ENCODE data around the gene WFDC2.
"Not testable (repeated sequence)": the region's sequence is repeated elsewhere in the genome, so short reads cannot be mapped to it uniquely, and the experiment has no call there.

The WFDC2 gene

DNA sequence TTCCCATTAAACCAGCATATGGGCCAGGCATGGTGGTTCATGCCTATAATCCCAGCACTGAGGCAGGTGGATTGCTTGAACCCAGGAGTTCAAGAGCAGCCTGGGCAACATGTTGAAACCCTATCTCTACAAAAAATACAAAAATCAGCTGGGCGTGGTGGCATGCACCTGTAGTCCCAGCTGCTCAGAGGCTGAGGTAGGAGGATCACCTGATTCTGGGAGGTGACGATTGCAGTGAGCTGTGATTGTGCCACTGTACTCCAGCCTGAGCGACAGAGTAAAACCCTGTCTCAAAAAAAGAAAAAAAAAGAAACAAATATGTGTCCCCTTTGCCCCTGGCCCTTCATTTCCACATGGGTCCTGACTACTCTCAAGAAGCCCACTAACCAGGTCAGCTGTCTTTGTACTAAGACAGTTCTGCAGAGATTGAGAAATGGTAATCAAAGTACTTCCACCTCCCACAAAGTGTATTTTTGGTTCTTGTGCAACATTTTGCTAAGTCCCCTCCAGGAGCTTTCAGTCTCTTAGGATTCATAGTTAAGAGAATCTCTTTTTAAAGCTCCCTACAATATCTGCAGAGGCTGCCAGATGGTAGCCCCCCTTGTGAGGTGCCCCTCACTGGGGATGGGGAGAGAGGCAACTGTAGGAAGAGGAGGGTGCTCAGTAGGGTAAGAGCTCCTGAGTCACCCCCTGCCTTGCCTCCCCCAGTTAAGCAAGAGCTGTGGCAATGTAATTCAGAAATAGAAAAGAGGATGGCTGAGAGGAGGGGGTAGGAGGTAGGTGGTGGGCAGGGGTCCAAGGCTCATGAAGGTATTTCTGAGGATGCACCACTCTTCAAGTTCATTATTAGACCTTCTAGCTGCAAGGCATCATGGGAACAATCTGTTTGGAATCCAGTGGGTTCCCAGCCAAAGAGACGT, 16.5 kb upstream of the WFDC2 start:
- no peak for DNase-seq

DNA sequence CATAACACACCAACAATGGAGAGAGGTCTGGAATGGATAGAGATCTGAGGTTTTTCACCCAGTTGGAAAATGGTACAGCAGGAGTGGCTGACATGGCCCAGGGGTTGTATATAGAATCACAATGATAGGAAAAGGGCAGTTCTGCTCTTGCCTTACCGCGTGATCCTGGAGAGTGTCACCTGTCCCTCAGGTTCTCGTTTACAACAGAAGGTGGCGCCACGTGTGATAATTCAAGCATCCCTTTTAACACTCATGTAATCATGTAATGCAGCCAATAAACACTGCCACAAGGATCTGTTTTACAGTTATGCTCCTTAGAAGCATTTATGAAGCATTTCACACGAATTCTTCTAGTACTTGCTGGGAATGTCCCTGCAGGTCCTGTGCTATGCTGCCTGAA, 12.9 kb upstream of the WFDC2 start:
- DNase-seq, result no peak

DNA sequence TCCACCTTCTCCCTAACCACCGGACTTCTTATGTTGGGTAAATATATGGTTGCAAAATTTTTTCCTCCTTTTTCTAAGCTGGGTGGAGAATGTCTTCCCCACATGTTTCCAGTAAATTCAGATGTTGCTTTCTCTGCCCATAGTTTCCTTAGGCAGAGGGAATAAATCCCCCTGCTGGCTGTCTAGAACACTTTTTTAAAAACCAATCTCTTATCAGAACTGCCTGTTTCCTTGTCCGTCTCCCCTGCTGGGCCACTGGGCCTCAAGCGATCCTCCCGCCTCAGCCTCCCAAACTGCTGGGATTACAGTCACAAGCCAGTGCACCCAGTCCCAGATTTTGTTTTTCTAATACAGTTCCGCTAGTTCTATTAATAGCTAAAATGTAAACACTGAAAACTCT, 9.9 kb upstream of the WFDC2 start:
- no peak for DNase-seq

DNA sequence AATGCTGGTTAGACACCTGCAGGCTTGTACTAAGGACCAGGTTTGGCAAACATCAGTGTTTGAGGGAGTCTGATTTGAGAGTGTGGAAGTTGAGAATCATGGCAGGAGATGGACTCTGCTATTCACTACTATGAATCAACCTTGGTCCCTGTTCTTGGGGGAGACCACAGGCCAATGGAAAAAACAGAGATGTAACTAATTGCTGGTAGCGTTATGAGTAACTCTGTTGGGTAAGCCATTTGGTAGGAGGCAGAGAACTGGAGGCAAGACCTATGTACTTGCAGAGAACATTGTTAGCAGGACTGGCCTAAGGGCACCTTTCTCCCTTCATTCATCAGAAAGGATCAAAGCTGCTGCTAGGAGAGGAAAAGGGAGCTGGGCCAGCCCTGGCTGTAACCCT, 8.3 kb upstream of the WFDC2 start:
- DNase-seq, result no peak

DNA sequence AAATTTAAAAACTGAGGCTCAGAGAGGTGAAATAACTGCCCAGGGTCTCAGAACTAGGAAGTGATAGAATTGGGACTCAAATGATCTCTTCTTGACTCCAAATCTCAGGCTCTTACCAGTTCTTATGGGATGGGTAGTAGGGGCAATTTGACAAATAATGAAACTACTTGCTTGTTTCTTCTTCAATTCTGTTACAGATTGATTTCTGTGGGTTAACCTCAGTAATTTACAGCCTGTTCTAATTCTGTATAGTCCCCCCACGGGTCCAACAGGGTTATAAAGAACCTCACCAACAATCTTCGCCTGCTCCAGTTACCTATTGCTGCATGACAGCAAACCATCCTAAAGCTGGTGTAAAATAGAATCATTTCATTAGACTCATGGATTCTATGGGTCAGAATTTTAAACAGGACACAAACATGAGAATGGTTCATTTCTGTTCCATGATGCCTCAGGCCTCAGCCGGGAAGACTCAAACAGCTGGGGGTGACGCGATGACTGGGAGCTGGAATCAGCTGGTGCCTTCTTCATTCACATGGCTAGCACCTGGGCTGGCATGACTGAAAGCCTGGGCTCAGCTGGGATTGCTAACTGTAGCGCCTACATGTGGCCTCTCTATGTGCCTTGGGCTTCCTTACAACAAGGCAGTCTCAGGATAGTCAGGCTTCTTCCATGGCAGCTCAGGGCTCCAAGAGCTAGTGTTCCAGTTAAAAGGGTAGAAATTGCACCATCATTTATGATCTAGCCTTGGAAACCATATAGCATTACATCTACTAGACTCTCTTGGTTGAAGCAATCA, 6.6 kb upstream of the WFDC2 start:
- no peak for DNase-seq

DNA sequence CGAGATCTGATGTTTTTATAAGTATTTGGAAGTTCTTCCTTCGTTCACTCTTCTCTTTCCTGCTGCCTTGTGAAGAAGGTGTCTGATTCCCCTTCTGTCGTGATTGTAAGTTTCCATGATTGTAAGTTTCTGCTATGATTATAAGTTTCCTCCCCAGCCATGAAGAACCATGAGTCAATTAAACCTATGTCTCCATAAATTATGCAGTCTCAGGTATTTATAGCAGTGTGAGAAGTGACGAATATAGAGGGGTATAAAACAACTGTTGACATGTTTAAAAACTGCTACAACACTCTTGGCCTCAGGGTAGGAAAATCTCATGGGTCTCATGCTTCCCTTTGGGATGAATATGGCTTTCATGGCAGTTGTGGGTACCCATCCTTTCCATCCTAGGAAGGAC, 5.8 kb upstream of the WFDC2 start:
- no peak for DNase-seq

DNA sequence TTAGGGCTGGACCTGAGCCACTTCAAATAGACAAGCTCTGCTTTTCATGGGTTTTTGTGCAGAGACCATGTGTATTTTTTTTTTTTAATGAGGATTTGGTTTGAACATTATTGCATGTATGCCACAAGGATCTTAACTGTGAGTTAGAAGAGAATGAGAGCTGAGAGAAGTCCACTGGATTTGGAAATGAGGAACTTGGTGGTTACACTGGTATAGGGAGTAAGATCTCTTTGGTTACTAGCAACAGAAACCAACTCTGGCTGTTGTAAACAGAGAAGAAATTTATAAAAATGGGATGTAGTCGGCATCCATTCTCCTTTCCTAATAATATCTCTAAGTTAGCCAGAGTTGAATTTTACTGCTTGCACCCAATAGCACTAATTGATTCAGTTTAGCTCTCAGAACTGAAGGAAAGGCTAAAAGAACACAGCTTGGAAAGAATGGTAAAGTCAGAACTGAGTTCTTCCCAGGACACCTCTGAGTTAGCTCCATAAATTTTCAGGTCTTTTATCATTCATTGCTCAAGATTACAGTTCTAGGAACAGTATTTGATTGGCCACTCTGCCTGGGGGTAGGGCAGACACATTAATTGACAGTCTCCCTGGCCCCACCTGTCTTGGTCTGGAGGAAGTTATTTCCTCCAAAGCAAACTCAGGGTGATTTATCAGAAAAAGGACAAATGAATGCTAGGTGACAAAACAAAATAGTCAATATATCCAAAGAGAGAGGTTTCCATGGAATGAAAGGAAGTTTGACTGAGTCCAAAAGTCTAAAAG, 3.9 kb upstream of the WFDC2 start:
- DNase-seq, result no peak

DNA sequence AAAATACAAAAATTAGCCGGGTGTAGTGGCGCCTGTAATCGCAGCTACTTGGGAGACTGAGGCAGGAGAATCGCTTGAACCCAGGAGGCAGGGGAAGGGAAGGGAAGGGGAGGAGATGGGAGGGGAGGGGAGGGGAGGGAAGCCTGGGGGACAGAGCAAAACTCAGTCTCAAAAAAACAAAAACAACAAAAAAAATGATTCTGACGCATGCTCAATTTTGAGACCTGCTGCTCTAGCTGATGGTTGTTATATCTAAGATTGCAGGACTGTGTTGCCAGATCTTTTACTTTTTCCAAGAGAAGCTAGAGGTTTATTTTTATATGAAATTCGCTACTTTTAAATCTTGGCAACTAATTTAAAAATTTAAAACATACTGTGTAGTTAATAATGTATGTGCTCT, 2.4 kb upstream of the WFDC2 start:
- DNase-seq, result no peak

DNA sequence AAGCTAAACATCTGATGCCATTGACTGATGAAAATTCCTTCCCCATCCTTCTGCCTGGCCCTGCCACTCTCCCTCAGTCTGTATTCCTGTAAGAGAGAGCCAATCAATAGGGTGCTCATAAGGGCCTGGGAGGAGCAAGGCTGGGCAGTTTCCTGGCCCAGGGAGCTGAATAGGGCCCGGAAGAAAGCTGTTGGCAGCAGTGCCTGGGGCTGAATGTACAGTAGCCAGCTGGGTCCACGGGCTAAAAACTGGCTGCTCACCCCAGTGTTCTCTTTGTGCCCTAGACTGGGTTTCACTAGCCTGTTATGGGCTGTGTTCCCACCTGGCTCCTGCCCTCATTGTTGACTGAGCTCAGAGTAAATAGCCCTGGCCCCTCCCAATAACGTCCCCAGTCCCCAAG, 1.7 kb upstream of the WFDC2 start:
- DNase-seq, result no peak

DNA sequence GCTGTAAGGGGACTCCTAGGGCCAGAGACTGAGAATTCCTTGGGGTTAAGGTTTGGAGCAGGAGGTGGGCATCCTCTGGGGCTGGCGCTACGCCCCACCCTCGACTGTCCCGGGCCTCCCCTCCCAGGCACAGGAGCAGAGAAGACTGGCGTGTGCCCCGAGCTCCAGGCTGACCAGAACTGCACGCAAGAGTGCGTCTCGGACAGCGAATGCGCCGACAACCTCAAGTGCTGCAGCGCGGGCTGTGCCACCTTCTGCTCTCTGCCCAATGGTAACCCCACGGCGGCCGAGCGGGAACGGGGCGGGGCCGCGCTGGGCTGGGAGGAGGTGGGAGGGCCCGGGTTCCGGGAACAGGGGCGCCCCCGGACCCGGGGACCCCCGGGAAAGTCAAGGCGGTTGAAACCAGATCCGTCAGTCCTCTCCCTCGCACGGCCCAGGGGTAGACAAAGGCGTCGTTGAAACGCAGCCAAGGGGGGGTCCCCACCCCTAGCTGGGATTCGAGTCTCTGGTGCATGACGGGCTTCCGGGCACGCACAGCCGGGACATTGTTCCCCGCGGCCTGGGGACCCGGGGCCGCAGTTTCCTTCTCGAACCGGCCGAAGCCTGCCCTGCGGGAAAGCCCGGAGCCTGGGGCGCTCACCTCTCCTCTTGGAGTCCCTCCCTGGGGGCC, 844 bp downstream of the WFDC2 start:
- no peak for DNase-seq

DNA sequence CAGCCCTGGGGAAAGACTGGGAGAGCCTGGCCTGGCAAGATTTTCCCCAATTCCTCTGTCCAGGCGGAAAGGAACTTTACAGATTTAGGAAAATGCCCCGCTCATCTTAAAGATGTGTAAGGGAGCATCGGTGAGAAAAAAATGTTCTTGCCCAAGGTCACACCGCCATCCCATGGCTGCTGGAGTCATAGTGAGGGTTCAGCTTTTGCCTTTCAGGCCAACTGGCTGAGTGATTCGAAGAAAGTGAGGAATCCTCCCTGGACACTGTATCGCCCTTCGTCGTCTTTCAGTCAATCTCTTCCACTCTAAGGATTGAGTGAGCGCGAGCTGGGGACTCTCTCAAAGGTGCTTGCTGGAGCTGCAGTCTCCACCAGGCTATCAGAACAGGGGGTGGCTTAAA, 1.4 kb downstream of the WFDC2 start:
- DNase-seq, result no peak

DNA sequence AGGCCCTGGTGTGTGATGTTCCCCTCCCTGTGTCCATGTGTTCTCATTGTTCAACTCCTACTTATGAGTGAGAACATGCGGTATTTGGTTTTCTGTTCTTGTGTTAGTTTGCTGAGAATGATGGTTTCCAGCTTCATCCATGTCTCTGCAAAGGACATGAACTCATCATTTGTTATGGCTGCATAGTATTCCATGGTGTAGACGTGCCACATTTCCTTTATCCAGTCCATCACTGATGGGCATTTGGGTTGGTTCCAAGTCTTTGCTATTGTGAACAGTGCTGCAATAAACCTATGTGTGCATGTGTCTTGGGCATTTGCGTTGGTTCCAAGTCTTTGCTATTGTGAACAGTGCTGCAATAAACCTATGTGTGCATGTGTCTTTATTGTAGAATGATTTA, 2.7 kb downstream of the WFDC2 start:
- not testable (repeated sequence) for DNase-seq

DNA sequence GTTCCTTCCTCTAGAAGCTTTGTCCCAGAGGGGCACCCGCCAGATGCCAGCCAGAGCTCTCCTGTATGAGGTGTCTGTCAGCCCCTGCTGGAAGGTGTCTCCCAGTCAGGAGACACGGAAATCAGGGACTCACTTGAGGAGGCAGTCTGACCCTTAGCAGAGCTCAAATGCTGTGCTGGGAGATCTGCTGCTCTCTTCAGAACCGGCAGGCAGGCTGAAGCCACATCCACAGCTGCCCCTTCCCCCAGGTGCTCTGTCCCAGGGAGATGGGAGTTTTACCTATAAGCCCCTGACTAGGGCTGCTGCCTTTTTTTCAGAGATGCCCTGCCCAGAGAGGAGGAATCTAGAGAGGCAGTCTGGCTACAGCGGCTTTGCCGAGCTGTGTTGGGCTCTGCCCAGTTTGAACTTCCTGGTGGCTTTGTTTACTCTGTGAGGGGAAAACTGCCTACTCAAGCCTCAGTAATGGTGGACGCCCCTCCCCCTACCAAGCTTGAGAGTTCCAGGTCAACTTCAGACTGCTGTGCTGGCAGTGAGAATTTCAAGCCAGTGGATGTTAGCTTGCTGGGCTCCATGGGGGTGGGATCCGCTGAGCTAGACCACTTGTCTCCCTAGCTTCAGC, 8.1 kb downstream of the WFDC2 start:
- not testable (repeated sequence) for DNase-seq

DNA sequence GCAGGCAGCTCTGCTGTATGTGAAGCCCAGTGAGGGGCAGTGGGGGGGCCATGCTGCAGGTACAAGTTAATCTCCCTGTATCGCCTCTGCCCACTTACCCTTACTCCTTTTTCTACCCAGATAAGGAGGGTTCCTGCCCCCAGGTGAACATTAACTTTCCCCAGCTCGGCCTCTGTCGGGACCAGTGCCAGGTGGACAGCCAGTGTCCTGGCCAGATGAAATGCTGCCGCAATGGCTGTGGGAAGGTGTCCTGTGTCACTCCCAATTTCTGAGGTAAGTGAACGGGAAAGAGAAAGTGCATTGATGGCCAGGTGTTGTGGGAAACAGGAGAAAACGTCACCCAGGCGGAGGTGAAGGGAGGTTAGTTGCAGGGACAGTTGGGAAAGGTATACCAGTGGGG, 10.3 kb downstream of the WFDC2 start:
- no peak for DNase-seq

DNA sequence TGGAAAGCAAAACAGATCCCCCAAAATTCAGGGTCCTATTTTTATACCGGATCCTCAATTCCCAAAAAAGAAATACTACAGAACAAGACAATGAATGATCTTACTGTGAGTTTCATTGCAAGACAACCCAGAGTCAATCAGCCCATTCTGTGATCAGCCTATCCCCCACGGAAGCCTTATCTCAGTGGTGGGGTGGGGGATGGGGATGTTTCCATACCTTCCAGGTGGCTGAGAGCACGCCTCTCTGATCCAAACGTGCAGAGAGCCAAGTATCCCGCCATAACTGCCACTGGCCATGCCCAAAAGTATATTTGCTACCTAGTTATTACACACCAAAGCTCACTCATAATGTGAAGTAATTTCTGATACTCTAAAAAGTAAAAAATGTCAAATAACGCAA, 15.1 kb downstream of the WFDC2 start:
- DNase-seq, result no peak

DNA sequence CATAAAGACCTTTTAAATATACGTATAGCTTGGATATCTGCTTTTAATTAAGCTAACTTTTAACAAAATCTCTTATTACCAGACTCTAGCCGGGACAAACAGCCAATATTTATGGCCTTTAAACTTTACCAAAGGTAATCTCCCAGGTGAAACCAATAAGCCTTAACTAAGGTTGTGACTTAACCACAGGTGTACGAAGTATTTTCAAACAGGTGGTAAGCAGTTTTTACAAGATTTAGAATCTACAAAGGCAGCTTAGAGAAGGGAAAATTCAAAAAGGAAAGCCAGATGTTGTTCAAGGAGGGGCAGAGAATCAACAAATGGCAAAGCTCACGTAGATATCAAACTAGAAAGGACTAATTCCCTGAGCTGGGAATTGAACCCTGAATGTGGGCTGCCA, 15.8 kb downstream of the WFDC2 start:
- DNase-seq, result no peak

DNA sequence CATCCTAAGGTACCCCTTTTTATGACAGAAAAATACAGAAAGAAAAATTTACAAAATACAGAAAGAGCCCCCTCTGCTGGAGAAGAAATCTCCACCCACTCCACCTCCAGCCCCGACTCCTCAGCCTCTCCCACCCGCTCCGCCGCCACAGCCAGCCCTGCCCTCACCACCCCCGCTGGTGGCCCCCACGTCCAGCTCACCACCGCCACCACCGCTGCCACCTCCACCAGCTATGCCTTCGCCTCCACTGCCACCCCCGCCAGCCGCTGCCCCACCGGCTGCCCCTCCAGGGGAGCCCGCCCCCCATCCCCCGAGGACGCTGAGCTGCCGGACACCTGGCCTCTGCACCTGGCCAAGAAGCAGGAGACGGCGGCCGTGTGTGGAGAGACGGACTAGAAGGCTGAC, 17.7 kb downstream of the WFDC2 start:
- DNase-seq, result no peak

DNA sequence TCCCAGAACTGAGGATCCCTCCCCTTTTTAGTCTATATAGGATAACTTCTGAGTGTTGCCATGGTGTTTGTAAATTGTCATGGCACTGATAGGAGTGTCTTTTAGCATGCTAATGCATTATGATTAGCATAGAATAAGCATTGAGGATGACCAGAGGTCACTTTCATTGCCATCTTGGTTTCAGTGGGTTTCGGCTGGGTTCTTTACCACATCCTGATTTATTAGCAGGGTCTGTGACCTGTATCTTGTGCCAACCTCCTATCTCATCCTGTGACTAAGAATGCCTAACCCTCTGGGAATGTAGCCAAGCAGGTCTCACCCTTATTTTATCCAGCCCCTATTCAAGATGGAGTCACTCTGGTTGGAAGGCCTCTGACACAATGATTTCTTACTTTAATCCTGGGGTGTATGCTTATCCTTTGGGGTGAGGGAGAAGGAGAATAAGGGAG, 19.6 kb downstream of the WFDC2 start:
- DNase-seq, result no peak

DNA sequence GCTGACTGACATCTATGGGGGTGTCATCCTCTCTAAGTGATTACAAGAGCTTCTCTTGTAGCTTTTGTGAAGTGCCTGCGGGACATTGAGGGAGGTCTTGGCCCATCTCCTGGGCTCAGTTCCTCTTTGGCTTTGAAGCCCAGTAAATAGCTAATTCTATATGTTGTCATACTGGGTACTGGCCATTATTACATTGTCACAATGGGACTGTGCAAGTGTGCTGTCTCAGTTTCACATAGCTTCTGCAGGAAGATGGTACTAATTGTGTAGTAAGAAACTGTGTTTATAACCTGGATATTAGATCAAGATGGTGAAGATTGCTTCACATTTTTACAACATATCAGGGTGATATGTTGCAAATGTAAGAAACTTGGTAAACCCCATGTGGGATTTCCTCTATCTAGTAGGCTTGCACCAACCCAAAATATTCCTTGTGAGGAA, 26.0 kb downstream of the WFDC2 start:
- DNase-seq, result no peak

DNA sequence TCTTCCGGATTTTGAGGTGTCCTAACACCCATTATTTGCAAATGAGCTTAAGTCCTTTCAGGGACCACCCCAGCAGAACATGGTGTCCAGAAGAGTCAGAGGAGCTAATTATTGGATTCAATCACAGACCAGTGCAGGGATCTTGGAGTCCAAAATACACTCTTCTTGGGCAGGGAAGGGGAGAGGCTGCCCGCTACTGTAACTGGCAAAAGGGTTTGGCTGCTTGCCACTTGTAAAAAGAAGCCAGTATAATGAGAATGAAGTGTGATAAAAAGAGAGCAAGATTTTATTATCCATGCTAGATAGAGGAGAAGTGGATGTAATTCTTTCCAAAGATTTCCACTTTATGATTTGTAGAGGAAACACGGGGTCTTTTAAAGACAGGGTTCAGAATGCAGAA, 26.6 kb downstream of the WFDC2 start:
- DNase-seq, result no peak

DNA sequence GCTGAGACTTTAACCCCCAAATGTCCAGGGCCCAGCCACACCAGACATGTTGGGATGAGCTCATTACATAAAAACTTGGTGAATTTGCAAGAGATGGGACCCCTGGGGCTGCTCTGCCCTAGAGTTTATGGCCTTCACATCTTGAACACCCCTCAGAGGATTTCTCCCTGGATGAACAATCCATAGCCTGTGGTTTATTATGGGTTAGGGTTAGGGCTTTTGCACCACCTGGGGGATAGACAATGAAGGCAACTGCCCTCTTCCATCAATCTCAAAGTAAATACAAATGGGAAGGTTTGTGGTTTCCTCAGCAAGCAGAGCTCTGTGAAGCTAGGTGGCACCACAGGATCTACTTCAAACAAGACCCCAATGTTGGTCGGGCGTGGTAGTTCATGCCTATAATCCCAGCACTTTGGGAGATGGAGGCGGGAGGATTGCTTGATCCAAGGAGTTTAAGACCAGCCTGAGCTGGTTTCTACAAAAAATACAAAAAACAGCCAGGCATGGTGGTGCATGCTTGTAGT, 28.5 kb downstream of the WFDC2 start:
- DNase-seq, result no peak

DNA sequence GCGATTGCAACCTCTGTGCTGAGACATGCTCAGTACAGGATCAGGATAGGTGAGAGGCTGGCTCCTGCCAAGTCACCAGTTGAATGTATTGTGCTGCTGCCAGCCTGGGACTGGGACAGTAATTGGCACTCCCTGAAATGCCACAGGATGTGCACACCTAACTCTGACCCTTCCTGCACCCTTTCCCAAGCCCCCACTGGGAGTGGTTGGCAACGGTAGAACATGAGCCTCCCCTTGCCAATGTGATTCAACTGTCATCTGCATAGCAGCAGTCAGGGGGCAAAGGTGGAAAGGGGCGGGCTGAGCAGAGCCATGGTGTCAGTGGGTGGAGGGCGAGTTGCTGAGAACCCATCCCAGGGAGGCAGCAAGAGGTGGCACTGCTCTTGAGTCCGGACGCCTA, 30.5 kb downstream of the WFDC2 start:
- DNase-seq, result no peak

All from activated effector memory CD4-positive, alpha-beta T cell treated with Interleukin-2 at 50 U/mL for 16 hours (primary cell).